ENCODE results near the gene CCDC194. TPM values are rescaled to one million over a fixed set of nuclear protein-coding genes. Genes with fewer than 3 reads are reported as not detected.
A peak's percentile ranks its signal among the peaks of the same experiment; 100 is the strongest.
"Not testable (repeated sequence)": the region's sequence is repeated elsewhere in the genome, so short reads cannot be mapped to it uniquely, and the experiment has no call there.

Gene CCDC194
- total RNA-seq, 2 donors from 2014 or later: 0.44 TPM; not detected in 1

DNA sequence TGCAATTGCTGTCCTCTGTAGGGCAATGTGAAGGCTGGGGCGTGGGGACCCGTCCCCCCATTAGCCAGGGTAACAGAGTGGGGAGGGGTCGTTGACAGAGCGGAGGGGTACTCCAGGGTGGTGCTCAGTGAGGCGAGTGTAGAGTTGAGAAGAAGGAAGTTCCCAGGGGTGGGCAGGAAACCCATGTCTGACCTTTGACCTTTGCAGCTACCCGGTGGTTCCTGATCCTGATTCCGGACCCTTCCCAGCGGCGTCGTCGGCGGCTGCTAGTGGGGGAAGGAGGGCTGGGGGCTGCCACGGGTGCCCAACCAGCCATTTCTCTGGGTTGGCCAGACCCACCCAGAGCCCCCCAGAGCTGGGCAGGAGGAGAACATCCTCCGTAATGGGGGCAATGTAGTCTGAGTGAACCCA lies 14.8 kb downstream of the CCDC194 start:
- peaks cover 3% of the 10 kb centered on the region for H3K36me3 Mint-ChIP-seq (ENCODE audit: low read depth)
- H3K4me3 Mint-ChIP-seq: no peak overlapping the region
- ATAC-seq (no peak), DNase-seq (no peak)
- H3K27ac Mint-ChIP-seq: no peak overlapping the region
- peaks cover 12% of the 10 kb centered on the region for H3K27me3 Mint-ChIP-seq
- H3K9me3 ChIP-seq (ENCODE audit: control insufficient read depth, low read length, poor library complexity, severe bottlenecking): no peaks in the 10 kb centered on the region
- peaks cover 3% of the 10 kb centered on the region for H3K4me1 Mint-ChIP-seq

DNA sequence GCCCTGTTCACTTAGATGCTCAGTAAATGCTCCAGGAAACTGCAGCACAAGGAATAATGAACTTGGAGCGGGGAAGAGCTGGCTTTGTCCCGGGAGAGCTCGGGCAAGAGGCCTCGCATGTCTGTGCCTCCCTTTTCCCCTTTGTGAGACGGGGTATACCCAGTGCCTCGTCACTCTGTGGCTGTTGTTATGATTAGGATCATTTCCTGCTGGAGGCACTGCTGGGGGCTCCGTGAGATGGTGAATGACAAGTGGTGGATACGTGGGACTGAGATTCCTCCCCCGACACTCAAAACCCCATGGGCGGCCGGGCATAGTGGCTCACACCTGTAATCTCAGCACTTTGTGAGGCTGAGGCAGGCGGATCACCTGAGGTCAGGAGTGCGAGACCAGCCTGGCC lies 15.7 kb downstream of the CCDC194 start:
- no peak for DNase-seq
- peaks cover 12% of the 10 kb centered on the region for H3K27me3 Mint-ChIP-seq
- H3K36me3 Mint-ChIP-seq (ENCODE audit: low read depth): peaks cover 3% of the 10 kb centered on the region
- ATAC-seq: no peak
- H3K4me3 Mint-ChIP-seq: no peak overlapping the region
- peaks cover 3% of the 10 kb centered on the region for H3K4me1 Mint-ChIP-seq
- H3K9me3 ChIP-seq (ENCODE audit: control insufficient read depth, low read length, poor library complexity, severe bottlenecking): no peaks in the 10 kb centered on the region
- no peak overlapping the region for H3K27ac Mint-ChIP-seq

DNA sequence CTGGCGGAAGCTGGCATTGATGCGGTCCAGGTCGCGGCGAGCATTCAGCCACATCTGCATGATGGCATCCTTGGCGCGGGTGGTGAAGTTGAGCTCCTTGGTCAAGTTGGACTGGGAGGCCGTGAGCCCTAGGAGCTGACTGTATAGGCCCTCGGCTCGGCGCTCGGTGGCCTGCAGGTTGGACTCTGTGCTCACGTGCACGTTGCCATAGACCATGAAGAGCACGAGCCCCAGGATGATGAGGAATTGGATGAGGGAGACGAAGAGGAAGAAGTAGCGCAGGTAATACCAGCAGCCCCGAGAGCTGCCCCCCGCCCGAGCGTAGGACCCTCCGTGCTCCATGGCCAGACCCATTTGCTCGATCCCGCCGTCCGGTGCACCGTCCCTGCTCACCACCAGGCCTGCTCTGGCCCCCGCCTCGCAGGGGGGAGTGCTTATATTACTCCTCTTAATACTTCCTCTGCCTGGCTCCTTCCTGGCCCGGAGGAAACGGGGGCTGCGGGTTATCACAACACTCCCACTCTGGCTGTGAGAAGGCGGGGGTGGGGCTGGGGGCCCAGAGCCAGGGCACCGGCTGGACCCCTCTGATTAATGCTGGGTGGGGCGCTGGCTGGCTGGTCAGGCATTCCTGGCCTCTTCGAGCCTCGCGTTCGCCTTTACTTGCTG lies 16.9 kb downstream of the CCDC194 start, which contains the start of gene PLVAP:
TSS of gene PLVAP (minus strand) at position 408 of the 666 bp plus-strand sequence. CDS start at position 354, 54 bp downstream.
- no peak for DNase-seq

DNA sequence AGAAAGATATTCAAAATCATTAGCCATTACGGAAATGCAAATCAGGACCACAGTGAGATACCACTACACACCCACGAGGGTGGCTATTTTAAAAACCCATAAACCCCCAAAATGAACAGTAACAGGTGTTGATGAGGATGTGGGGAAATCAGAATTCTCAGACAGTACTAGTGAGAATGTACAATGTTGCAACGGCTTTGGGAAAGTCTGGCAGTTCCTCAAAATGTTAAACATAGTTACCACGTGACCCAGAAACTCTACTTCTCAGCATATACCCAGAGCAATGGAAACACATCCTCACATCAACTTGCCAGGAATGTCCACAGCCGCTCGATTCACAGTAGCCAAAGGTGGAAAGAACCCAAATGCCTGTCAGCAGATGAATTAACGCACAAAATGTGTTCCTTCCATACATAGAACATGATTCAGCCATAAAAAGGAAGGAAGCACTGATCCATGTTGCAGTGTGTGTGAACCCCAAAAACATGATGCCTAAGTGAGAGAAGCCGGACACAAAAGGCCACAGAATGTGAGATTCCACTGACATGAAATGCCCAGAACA lies 23.9 kb downstream of the CCDC194 start:
- Mint-ChIP-seq H3K27me3 (peaks cover 18% of the 10 kb centered on the region), H3K27ac (no peak overlapping the region), H3K36me3 (ENCODE audit: low read depth) (no peaks in the 10 kb centered on the region), H3K4me1 (peaks cover 6% of the 10 kb centered on the region), H3K4me3 (peak overlapping the region; percentile 19)
- no peak for DNase-seq
- no peaks in the 10 kb centered on the region for H3K9me3 ChIP-seq (ENCODE audit: control insufficient read depth, low read length, poor library complexity, severe bottlenecking)
- peak; percentile 39 for ATAC-seq

More for the DNA sequence above, 16.9 kb downstream of the CCDC194 start, which contains the start of gene PLVAP:
- no peak within 1 kb of the TSS for H3K27ac Mint-ChIP-seq
- no peak for ATAC-seq
- H3K27me3 Mint-ChIP-seq: peaks cover 12% of the 10 kb centered on the region
- H3K9me3 ChIP-seq (ENCODE audit: control insufficient read depth, low read length, poor library complexity, severe bottlenecking): no peaks in the 10 kb centered on the region
- H3K36me3 Mint-ChIP-seq (ENCODE audit: low read depth): peaks cover 3% of the 10 kb centered on the region
- no peak within 1 kb of the TSS for H3K4me3 Mint-ChIP-seq
- H3K4me1 Mint-ChIP-seq: peaks cover 3% of the 10 kb centered on the region

DNA sequence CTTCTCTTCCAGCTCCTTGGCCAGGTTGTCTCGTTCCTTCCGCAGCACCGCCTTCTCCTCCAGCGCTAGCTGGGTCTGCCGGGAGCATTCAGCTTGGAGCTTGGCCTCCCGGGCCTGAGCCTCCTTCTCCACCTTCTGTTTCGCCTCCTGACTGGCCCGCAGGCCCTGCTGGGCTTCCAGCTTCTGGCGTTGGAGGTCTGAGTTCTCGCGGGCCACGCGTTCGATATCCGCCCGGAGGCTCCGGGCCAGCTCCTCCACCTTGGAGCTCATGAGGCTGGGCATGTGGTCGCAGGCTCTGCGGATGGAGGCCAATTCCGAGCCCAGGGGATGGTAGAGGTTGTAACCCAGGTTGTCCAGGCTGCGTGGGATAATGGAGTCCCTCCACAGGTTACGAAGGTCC lies 28.6 kb downstream of the CCDC194 start:
- Mint-ChIP-seq H3K27ac (no peak overlapping the region), H3K36me3 (ENCODE audit: low read depth) (peaks cover 7% of the 10 kb centered on the region), H3K4me1 (peaks cover 6% of the 10 kb centered on the region), H3K4me3 (no peak overlapping the region), H3K27me3 (peaks cover 16% of the 10 kb centered on the region)
- no peak for ATAC-seq
- no peak for DNase-seq
- H3K9me3 ChIP-seq (ENCODE audit: control insufficient read depth, low read length, poor library complexity, severe bottlenecking): no peaks in the 10 kb centered on the region

DNA sequence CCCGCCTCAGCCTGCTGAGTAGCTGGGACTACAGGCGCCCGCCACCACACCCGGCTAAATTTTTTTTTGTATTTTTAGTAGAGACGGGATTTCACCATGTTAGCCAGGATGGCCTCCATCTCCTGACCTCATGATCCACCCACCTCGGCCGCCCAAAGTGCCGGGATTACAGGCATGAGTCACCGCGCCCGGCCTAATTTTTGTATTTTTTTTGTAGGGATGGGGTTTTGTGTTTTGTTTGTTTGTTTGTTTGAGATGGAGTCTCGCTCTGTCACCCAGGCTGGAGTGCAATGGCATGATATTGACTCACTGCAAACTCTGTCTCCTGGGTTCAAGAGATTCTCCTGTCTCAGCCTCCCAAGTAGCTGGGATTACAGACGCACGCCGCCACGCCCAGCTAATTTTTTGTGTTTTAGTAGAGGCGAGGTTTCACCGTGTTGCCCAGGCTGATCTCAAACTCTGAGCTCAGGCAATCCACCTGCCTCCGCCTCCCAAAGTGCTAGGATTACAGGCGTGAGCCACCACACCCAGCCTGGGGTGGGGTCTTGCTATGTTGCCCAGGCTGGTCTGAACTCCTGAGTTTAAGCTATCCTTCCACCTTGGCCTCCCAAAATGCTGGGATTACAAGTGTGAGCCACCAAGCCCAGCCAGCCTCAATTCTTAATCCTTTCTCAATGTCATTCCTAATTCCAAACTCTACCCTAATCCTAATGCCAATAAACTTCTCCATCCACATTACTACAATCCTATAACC lies 30.0 kb downstream of the CCDC194 start:
- peaks cover 12% of the 10 kb centered on the region for H3K27me3 Mint-ChIP-seq
- not testable (repeated sequence) for H3K4me3 Mint-ChIP-seq; H3K9me3 ChIP-seq (ENCODE audit: control insufficient read depth, low read length, poor library complexity, severe bottlenecking); H3K27ac Mint-ChIP-seq; H3K36me3 Mint-ChIP-seq (ENCODE audit: low read depth); H3K4me1 Mint-ChIP-seq; ATAC-seq; DNase-seq

DNA sequence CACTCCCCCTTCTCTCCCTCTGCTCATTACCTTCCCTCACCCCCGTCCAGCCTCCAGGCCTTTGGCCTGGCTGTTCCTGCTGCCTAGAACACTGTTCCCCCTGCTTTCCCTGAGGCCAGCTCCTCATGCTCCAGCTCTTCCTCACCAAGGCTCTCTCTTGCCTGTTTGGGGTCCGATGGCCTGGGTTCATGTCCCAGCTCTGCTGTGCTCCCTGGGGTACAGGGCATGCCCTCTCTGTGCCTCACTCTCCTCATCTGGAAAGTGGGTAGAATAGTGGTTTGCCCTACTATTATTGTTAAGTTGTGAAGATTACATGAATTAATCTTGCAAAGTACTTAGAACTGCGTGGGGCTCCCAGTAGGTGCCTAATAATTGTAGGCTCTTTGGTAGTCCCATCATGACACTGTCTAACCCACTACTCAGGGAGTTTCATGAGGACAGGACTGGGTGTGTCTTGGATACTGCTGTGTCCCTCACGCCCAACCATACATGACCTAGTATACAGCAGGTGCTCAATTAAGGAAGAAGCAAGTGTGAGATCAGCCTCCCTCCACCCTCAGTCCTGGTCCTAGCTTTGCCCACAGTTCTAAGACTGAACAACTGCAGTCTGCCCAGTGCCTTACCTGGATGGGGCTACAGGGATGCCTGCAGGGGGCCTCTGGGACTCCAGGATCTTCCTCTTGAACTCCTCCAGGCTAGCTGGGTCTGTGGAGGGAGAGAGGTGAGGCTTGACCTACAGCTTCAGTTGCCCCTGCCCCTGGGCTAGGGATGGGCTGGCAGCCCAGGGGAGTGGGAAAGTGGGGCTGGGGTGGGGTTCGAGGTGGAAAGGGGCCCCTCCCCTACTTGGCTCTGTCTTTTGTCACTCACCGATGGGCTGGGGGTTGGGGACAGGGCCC lies 33.8 kb downstream of the CCDC194 start:
- peak overlapping the region; percentile 51 for H3K27ac Mint-ChIP-seq
- peaks cover 5% of the 10 kb centered on the region for H3K4me1 Mint-ChIP-seq
- no peak for DNase-seq
- peaks cover under 1% of the 10 kb centered on the region for H3K27me3 Mint-ChIP-seq
- peaks cover 7% of the 10 kb centered on the region for H3K36me3 Mint-ChIP-seq (ENCODE audit: low read depth)
- H3K4me3 Mint-ChIP-seq: no peak overlapping the region
- H3K9me3 ChIP-seq (ENCODE audit: control insufficient read depth, low read length, poor library complexity, severe bottlenecking): no peaks in the 10 kb centered on the region
- no peak for ATAC-seq

DNA sequence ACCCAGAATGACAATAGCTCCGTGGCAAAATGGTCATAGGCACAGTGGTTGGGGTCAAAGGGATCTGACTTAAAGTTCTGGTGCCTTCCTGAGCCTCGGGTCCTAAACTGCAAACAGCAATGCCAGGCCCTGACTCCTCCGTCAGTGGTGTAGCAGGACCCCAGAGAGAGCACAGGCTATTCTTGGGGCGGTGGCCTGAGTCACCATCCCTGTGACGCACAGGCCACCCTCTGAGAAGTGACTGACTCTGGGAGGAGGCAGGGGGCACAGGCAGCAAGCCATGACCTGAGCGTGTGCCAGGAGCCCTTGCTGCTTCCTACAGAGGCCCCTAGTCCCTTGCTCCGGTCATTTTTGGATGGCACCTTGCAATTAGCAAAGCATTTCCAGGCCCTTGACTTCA lies 35.6 kb downstream of the CCDC194 start:
- no peak for ATAC-seq
- no peak for DNase-seq
- H3K9me3 ChIP-seq (ENCODE audit: control insufficient read depth, low read length, poor library complexity, severe bottlenecking): no peaks in the 10 kb centered on the region
- no peak overlapping the region for H3K27ac Mint-ChIP-seq
- H3K4me1 Mint-ChIP-seq: peaks cover 6% of the 10 kb centered on the region
- peaks cover 6% of the 10 kb centered on the region for H3K27me3 Mint-ChIP-seq
- no peak overlapping the region for H3K4me3 Mint-ChIP-seq
- peaks cover 4% of the 10 kb centered on the region for H3K36me3 Mint-ChIP-seq (ENCODE audit: low read depth)

DNA sequence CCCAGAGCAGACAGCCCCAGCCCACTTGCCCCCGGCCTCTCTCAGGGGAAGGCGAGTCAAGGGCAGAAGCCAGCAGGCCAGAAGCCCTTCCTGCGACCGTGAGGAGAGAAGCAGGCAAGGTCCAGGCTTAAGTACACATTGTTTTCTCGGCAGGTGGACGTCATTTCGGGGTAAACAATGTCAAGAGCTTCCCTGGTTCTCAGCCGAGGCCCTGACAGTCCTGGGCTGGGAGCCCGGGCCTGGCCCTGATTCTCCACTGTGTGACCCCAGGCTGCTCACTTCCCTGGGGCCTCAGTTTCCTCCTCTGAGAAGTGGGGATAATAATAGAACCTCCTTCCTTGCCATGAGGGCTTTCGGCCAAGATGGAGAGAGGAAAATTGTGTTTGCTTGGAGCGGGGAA lies 36.3 kb downstream of the CCDC194 start:
- ATAC-seq: no peak
- Mint-ChIP-seq H3K36me3 (ENCODE audit: low read depth) (peaks cover 5% of the 10 kb centered on the region), H3K4me3 (no peak overlapping the region), H3K27ac (no peak overlapping the region), H3K4me1 (peaks cover 10% of the 10 kb centered on the region), H3K27me3 (peaks cover 13% of the 10 kb centered on the region)
- DNase-seq: no peak
- no peaks in the 10 kb centered on the region for H3K9me3 ChIP-seq (ENCODE audit: control insufficient read depth, low read length, poor library complexity, severe bottlenecking)

DNA sequence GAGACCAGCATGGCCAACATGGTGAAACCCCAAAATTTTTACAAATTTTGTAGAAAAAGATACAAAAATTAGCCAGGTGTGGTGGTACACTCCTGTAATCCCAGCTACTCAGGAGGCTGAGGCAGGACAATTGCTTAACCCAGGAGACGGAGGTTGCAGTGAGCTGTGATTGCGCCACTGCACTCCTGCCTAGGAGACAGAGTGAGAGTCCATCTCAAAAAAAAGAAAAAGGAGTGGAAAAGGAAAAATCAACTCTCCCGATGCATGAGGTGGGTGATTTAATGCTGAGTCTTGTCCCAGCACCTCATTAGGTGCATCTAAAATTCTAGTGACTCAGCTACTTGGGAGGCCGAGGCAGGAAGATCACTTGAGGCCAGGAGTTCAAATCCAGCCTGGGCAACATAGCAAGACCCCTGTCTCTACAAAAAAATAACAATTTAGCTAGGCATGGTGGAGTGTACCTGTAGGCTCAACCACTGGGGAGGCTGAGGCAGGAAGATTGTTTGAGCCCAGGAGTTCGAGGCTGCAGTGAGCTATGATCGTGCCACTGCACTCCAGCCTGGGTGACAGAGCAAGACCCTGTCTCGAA lies 36.8 kb downstream of the CCDC194 start:
- Mint-ChIP-seq H3K27me3 (peaks cover 17% of the 10 kb centered on the region), H3K36me3 (ENCODE audit: low read depth) (peaks cover 2% of the 10 kb centered on the region), H3K4me1 (peaks cover 8% of the 10 kb centered on the region), H3K27ac (no peak overlapping the region), H3K4me3 (no peak overlapping the region)
- ATAC-seq (no peak), DNase-seq (no peak)
- H3K9me3 ChIP-seq (ENCODE audit: control insufficient read depth, low read length, poor library complexity, severe bottlenecking): no peaks in the 10 kb centered on the region

DNA sequence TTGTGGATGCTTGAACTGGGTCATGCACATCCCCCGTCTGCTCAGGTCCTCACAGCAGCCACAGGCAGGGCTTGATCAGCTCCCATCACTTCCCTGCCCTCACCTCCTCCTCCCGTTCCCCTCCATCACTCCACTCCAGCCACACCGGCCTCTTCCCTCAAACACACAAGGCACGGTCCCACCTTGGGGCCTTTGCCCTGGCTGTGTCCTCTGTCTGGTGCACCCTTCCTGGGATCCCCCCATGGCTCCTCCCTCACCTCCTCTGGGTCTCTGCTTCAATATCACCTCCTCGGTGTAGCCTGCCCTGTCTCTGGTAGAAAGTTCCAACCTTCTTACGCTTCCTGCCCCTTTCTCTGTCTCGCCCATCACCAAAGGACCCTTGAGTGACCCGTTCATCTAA lies 40.6 kb downstream of the CCDC194 start:
- Mint-ChIP-seq H3K36me3 (ENCODE audit: low read depth) (peaks cover 2% of the 10 kb centered on the region), H3K27ac (no peak overlapping the region), H3K4me3 (no peak overlapping the region), H3K4me1 (peaks cover 9% of the 10 kb centered on the region), H3K27me3 (peaks cover 36% of the 10 kb centered on the region)
- no peaks in the 10 kb centered on the region for H3K9me3 ChIP-seq (ENCODE audit: control insufficient read depth, low read length, poor library complexity, severe bottlenecking)
- ATAC-seq (no peak), DNase-seq (no peak)

DNA sequence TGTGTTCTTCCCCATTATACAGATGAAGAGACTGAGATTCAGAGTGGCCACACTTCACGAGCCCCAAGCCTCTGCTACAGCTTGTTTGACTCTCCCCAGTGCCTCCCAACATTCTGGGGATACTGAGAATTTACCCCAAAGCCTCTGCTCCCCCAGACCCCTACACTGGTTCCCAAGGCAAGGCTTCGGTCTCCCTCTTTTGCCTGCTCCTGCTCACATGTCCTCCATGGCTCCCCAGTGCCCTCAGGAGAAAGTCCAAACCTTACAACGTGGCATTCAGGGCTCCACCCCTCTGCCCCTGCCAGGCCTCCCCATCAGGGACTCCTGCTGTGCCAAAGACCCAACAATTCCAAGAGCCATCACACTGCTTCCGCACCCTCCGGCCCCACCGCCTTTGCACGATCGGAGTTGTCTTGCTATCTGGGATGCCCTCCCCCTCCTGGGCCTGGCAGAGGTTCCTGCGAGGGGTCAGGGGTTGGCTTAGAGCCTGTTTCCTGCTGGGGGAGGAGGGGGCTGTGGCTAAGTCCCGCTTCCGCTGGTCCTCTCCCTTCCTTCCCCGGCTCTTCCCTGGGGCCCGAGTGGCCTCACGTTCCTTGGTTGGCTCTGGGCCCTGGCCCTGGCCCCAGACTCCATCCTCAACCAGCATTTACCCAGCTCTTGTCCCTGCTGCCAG lies 41.3 kb downstream of the CCDC194 start:
- Mint-ChIP-seq H3K27me3 (peaks cover 40% of the 10 kb centered on the region), H3K4me3 (no peak overlapping the region), H3K27ac (no peak overlapping the region), H3K4me1 (peaks cover 9% of the 10 kb centered on the region), H3K36me3 (ENCODE audit: low read depth) (peaks cover 4% of the 10 kb centered on the region)
- no peak for ATAC-seq
- no peak for DNase-seq
- no peaks in the 10 kb centered on the region for H3K9me3 ChIP-seq (ENCODE audit: control insufficient read depth, low read length, poor library complexity, severe bottlenecking)

Data from T-helper 17 cell (primary cell).